ENCODE data around the gene C4orf46.

DNA sequence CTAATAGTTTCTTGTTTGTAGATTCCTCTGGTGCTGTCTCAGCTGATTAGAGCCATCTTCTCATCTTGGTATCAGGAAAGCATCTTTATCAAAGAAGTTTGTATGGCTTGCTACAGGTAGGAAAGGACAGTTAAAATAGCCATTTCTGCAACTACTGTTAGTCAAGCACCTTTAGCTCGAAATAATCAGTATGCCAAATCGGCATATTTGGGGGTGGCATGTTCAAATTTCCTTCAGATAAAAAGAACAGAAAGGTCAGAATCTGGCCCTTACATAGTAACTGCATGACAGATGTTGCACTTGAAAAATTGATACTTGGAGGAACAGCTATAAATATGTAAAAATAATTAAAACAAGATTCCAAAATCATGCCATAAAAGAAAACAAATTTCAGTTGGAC is 4.8 kb downstream of the C4orf46 start:
- TF ChIP-seq EZH2 (IDR thresholded peaks at IDR 0.05; ENCODE audit: low read depth, unreplicated experiment) (no peak), POLR2AphosphoS5 (IDR thresholded peaks at IDR 0.05; ENCODE audit: low read depth) (no peak), JUNB (IDR thresholded peaks at IDR 0.05; ENCODE audit: unreplicated experiment) (no peak)
- TF ChIP-seq, protein P1, sequence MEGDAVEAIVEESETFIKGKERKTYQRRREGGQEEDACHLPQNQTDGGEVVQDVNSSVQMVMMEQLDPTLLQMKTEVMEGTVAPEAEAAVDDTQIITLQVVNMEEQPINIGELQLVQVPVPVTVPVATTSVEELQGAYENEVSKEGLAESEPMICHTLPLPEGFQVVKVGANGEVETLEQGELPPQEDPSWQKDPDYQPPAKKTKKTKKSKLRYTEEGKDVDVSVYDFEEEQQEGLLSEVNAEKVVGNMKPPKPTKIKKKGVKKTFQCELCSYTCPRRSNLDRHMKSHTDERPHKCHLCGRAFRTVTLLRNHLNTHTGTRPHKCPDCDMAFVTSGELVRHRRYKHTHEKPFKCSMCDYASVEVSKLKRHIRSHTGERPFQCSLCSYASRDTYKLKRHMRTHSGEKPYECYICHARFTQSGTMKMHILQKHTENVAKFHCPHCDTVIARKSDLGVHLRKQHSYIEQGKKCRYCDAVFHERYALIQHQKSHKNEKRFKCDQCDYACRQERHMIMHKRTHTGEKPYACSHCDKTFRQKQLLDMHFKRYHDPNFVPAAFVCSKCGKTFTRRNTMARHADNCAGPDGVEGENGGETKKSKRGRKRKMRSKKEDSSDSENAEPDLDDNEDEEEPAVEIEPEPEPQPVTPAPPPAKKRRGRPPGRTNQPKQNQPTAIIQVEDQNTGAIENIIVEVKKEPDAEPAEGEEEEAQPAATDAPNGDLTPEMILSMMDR (conservative IDR thresholded peaks at IDR 0.05; ENCODE audit: low read depth in 2 of 2), result no peak
- TF ChIP-seq, protein P2, sequence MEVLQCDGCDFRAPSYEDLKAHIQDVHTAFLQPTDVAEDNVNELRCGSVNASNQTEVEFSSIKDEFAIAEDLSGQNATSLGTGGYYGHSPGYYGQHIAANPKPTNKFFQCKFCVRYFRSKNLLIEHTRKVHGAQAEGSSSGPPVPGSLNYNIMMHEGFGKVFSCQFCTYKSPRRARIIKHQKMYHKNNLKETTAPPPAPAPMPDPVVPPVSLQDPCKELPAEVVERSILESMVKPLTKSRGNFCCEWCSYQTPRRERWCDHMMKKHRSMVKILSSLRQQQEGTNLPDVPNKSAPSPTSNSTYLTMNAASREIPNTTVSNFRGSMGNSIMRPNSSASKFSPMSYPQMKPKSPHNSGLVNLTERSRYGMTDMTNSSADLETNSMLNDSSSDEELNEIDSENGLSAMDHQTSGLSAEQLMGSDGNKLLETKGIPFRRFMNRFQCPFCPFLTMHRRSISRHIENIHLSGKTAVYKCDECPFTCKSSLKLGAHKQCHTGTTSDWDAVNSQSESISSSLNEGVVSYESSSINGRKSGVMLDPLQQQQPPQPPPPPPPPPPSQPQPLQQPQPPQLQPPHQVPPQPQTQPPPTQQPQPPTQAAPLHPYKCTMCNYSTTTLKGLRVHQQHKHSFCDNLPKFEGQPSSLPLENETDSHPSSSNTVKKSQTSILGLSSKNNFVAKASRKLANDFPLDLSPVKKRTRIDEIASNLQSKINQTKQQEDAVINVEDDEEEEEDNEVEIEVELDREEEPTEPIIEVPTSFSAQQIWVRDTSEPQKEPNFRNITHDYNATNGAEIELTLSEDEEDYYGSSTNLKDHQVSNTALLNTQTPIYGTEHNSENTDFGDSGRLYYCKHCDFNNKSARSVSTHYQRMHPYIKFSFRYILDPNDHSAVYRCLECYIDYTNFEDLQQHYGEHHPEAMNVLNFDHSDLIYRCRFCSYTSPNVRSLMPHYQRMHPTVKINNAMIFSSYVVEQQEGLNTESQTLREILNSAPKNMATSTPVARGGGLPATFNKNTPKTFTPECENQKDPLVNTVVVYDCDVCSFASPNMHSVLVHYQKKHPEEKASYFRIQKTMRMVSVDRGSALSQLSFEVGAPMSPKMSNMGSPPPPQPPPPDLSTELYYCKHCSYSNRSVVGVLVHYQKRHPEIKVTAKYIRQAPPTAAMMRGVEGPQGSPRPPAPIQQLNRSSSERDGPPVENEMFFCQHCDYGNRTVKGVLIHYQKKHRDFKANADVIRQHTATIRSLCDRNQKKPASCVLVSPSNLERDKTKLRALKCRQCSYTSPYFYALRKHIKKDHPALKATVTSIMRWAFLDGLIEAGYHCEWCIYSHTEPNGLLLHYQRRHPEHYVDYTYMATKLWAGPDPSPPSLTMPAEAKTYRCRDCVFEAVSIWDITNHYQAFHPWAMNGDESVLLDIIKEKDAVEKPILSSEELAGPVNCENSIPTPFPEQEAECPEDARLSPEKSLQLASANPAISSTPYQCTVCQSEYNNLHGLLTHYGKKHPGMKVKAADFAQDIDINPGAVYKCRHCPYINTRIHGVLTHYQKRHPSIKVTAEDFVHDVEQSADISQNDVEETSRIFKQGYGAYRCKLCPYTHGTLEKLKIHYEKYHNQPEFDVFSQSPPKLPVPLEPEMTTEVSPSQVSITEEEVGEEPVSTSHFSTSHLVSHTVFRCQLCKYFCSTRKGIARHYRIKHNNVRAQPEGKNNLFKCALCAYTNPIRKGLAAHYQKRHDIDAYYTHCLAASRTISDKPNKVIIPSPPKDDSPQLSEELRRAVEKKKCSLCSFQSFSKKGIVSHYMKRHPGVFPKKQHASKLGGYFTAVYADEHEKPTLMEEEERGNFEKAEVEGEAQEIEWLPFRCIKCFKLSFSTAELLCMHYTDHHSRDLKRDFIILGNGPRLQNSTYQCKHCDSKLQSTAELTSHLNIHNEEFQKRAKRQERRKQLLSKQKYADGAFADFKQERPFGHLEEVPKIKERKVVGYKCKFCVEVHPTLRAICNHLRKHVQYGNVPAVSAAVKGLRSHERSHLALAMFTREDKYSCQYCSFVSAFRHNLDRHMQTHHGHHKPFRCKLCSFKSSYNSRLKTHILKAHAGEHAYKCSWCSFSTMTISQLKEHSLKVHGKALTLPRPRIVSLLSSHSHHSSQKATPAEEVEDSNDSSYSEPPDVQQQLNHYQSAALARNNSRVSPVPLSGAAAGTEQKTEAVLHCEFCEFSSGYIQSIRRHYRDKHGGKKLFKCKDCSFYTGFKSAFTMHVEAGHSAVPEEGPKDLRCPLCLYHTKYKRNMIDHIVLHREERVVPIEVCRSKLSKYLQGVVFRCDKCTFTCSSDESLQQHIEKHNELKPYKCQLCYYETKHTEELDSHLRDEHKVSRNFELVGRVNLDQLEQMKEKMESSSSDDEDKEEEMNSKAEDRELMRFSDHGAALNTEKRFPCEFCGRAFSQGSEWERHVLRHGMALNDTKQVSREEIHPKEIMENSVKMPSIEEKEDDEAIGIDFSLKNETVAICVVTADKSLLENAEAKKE (CRISPR knock-in tag; IDR thresholded peaks at IDR 0.05), result no peak

Measured in GM23338 (cell line).